WERI-Rb-1 (cell line): ENCODE measurements around the gene CHMP1B.
"Not testable (repeated sequence)": the region's sequence is repeated elsewhere in the genome, so short reads cannot be mapped to it uniquely, and the experiment has no call there.

Source experiments
- DNase-seq: peaks from one replicate; pipeline ENCODE4 v3.0.0-alpha.2; 2020
- H3K27ac ChIP-seq: fragments of 250-450 bp; sonication (Bioruptor Pico); 2 replicates; pipeline ENCODE4 v1.5.1; 2020; ENCODE audit warnings: mild to moderate bottlenecking, moderate library complexity
- H3K27me3 ChIP-seq: fragments of 250-450 bp; sonication (Bioruptor Pico); 2 replicates; pipeline ENCODE4 v1.5.1; 2021; ENCODE audit warnings: mild to moderate bottlenecking, low read depth, moderate library complexity; ENCODE audit not compliant: insufficient read depth, severe bottlenecking
- H3K36me3 ChIP-seq: fragments of 250-450 bp; sonication (Bioruptor Pico); 2 replicates; pipeline ENCODE4 v1.5.1; 2020; ENCODE audit warnings: mild to moderate bottlenecking, moderate library complexity
- H3K4me3 ChIP-seq: 2 replicates; pipeline ENCODE4 v1.5.1; 2011; ENCODE audit warnings: low read depth, mild to moderate bottlenecking, control low read depth, low read length
- H3K9me3 ChIP-seq: fragments of 250-450 bp; sonication (Bioruptor Pico); 2 replicates; pipeline ENCODE4 v1.5.1; 2021; ENCODE audit warnings: mild to moderate bottlenecking, moderate library complexity; ENCODE audit not compliant: severe bottlenecking
- CTCF ChIP-seq: IDR thresholded peaks from 2 replicates; pipeline ENCODE4 v1.5.1; 2011; ENCODE audit warnings: low read depth, mild to moderate bottlenecking, control low read depth, inconsistent platforms, low read length

Gene CHMP1B

GRCh38 chr18:11849279-11849678 is 1.9 kb upstream of the CHMP1B start:
- TF ChIP-seq CTCF = no peak
- Histone ChIP-seq H3K27me3 (no peaks in the 10 kb centered on the region), H3K4me3 (no peak overlapping the region), H3K27ac (no peak overlapping the region), H3K36me3 (peaks cover 6% of the 10 kb centered on the region), H3K9me3 (no peaks in the 10 kb centered on the region)
- DNase-seq = no peak

GRCh38 chr18:11849841-11850634 is 1.2 kb upstream of the CHMP1B start:
- TF ChIP-seq CTCF = no peak
- DNase-seq = peak; percentile 35
- Histone ChIP-seq H3K36me3 (peaks cover 6% of the 10 kb centered on the region), H3K27ac (0 out of 2 replicates have a peak overlapping the region, but pooled peaks have one; percentile 6), H3K9me3 (no peaks in the 10 kb centered on the region), H3K27me3 (no peaks in the 10 kb centered on the region), H3K4me3 (peak overlapping the region; percentile 95)

GRCh38 chr18:11850821-11851145 is 430 bp upstream of the CHMP1B start:
- Histone ChIP-seq H3K36me3 (peaks cover 6% of the 10 kb centered on the region), H3K27me3 (no peaks in the 10 kb centered on the region), H3K9me3 (no peaks in the 10 kb centered on the region), H3K27ac (peak overlapping the region; percentile 69; the same call in 1 of the 2 replicates), H3K4me3 (peak overlapping the region; percentile 95)
- DNase-seq = no peak
- TF ChIP-seq CTCF = no peak

- Histone ChIP-seq H3K36me3 (peaks cover 6% of the 10 kb centered on the region), H3K4me3 (peak overlapping the region; percentile 95), H3K27me3 (no peaks in the 10 kb centered on the region), H3K27ac (peak overlapping the region; percentile 69), H3K9me3 (no peaks in the 10 kb centered on the region)
- TF ChIP-seq CTCF = no peak
- peak; percentile 28 for DNase-seq
These were observed 659 bp downstream of the CHMP1B start for GRCh38 chr18:11851806-11852337.

- not testable (repeated sequence) for H3K27me3 ChIP-seq, H3K36me3 ChIP-seq, H3K4me3 ChIP-seq, H3K27ac ChIP-seq, H3K9me3 ChIP-seq, DNase-seq
These were observed 3.3 kb downstream of the CHMP1B start for GRCh38 chr18:11854554-11854953.

GRCh38 chr18:11857177-11857887 is 6.1 kb downstream of the CHMP1B start:
- DNase-seq = no peak
- Histone ChIP-seq H3K9me3 (no peaks in the 10 kb centered on the region), H3K27me3 (no peaks in the 10 kb centered on the region), H3K27ac (no peak overlapping the region), H3K36me3 (peaks cover 6% of the 10 kb centered on the region), H3K4me3 (no peak overlapping the region)
- TF ChIP-seq CTCF = no peak
